ENCODE data around the gene STAT4. TPM values are rescaled to one million over a fixed set of nuclear protein-coding genes. Genes with fewer than 3 reads are reported as not detected.

STAT4 gene
- total RNA-seq, 1 donor from 2014 or later = 2.1 TPM

DNA sequence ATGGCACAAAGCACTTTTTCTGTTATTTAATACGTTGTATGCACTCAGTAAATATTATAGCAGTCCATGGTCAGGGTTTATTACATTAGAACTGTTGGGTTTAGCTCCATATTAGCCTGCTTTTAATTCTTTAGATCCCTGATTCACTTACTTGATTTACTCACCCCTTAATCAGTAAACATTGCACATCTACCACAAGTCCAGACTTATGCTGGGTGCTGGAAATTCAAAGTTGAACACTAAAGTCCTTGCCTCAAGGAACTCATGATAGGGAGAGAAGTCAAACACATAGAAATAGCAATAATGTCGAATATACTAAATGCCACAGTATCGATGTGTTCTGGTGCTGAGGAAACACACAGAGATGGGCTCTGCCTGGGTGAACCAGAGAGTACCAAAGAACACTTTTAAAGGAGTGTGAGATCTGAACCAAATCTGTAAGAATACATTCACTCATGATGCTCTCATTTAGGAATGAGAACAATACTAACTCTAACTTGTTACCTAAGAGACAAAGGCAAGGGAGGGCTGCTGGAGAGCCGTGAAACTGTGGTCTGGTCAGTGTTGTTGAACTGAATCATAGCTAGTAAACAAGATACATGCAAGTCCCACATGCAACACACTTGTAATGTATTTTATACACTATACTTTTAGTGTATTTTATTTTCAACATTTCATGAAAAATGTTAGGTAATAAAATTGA is 4.9 kb downstream of the STAT4 start:
- no peak for DNase-seq (ENCODE audit: extremely low spot score, unreplicated experiment)
- Mint-ChIP-seq H3K27me3 (peaks cover 29% of the 10 kb centered on the region), H3K36me3 (peaks cover 3% of the 10 kb centered on the region), H3K4me1 (ENCODE audit: unreplicated experiment) (peaks cover 3% of the 10 kb centered on the region), H3K9me3 (no peaks in the 10 kb centered on the region), H3K27ac (no peak overlapping the region), H3K4me3 (no peak overlapping the region)
- TF ChIP-seq, protein P1, sequence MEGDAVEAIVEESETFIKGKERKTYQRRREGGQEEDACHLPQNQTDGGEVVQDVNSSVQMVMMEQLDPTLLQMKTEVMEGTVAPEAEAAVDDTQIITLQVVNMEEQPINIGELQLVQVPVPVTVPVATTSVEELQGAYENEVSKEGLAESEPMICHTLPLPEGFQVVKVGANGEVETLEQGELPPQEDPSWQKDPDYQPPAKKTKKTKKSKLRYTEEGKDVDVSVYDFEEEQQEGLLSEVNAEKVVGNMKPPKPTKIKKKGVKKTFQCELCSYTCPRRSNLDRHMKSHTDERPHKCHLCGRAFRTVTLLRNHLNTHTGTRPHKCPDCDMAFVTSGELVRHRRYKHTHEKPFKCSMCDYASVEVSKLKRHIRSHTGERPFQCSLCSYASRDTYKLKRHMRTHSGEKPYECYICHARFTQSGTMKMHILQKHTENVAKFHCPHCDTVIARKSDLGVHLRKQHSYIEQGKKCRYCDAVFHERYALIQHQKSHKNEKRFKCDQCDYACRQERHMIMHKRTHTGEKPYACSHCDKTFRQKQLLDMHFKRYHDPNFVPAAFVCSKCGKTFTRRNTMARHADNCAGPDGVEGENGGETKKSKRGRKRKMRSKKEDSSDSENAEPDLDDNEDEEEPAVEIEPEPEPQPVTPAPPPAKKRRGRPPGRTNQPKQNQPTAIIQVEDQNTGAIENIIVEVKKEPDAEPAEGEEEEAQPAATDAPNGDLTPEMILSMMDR (conservative IDR thresholded peaks at IDR 0.05) = no peak

DNA sequence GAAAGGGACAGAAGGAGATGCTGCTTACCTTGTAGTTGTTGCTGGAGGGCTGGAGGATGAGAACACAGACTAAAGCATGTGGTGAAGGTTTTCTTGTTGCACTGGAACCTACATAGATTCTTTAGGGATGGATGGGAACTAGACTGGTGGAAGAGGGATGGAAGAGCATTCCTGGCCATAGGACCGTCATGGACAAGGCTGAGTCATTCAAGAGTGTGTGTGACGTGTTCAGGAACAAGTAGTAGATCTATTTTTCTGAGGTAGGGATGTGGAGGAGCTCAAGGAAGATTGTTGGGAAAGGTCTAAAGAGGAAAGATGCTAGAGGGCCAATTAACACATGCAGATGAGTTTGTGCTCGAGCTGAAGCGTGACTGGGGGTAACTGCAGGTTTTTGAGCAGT is 6.6 kb downstream of the STAT4 start:
- peaks cover 3% of the 10 kb centered on the region for H3K36me3 Mint-ChIP-seq
- H3K27me3 Mint-ChIP-seq = peaks cover 19% of the 10 kb centered on the region
- TF ChIP-seq, protein P1 (conservative IDR thresholded peaks at IDR 0.05) = no peak
- no peak overlapping the region for H3K27ac Mint-ChIP-seq
- no peak overlapping the region for H3K4me3 Mint-ChIP-seq
- no peak for DNase-seq (ENCODE audit: extremely low spot score, unreplicated experiment)
- H3K4me1 Mint-ChIP-seq (ENCODE audit: unreplicated experiment) = no peaks in the 10 kb centered on the region
- H3K9me3 Mint-ChIP-seq = no peaks in the 10 kb centered on the region

DNA sequence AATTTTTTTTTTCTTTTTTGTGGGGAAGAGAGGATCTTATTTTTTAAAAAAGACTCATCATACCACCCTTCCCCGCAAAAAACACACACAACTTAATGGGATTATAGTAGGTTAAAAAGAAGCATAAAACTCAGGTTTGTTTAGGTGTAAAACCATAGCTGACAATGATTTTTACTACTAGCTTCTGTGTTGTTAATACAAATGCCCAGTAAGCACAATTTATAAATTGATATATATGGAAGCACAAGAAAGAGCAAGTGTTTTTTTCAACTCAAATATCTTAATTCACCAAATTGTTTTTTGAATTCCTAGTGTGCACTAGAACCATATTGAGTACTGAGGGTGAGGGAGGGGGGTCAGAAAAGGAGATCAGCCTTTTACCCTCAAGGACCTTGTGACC is 7.0 kb downstream of the STAT4 start:
- no peak overlapping the region for H3K4me3 Mint-ChIP-seq
- H3K36me3 Mint-ChIP-seq = peaks cover 3% of the 10 kb centered on the region
- no peaks in the 10 kb centered on the region for H3K4me1 Mint-ChIP-seq (ENCODE audit: unreplicated experiment)
- H3K27me3 Mint-ChIP-seq = peaks cover 15% of the 10 kb centered on the region
- no peak for DNase-seq (ENCODE audit: extremely low spot score, unreplicated experiment)
- TF ChIP-seq, protein P1 (conservative IDR thresholded peaks at IDR 0.05) = no peak
- H3K9me3 Mint-ChIP-seq = no peaks in the 10 kb centered on the region
- no peak overlapping the region for H3K27ac Mint-ChIP-seq

DNA sequence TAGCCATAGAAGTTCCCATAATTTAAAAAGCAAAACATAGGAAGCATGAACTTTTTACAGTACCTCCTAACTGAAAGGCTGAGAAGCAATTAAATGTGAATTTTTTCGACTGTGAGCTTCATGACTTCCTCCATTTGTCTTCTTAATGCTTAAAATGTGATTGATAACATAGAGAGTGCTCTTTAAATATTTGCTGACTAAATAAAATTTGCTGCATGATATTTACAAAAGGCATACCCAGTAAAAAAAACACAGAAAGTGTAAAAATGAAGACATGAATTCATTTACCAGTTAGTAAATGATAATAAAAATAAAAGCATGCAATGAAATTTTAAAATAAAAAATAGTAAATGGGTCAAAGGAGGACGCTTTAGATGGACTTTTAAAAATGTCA is 21.9 kb downstream of the STAT4 start:
- no peaks in the 10 kb centered on the region for H3K4me1 Mint-ChIP-seq (ENCODE audit: unreplicated experiment)
- H3K27me3 Mint-ChIP-seq = peaks cover 5% of the 10 kb centered on the region
- H3K36me3 Mint-ChIP-seq = no peaks in the 10 kb centered on the region
- H3K9me3 Mint-ChIP-seq = no peaks in the 10 kb centered on the region
- no peak for DNase-seq (ENCODE audit: extremely low spot score, unreplicated experiment)
- H3K27ac Mint-ChIP-seq = no peak overlapping the region
- TF ChIP-seq, protein P1 (conservative IDR thresholded peaks at IDR 0.05) = no peak
- H3K4me3 Mint-ChIP-seq = no peak overlapping the region

DNA sequence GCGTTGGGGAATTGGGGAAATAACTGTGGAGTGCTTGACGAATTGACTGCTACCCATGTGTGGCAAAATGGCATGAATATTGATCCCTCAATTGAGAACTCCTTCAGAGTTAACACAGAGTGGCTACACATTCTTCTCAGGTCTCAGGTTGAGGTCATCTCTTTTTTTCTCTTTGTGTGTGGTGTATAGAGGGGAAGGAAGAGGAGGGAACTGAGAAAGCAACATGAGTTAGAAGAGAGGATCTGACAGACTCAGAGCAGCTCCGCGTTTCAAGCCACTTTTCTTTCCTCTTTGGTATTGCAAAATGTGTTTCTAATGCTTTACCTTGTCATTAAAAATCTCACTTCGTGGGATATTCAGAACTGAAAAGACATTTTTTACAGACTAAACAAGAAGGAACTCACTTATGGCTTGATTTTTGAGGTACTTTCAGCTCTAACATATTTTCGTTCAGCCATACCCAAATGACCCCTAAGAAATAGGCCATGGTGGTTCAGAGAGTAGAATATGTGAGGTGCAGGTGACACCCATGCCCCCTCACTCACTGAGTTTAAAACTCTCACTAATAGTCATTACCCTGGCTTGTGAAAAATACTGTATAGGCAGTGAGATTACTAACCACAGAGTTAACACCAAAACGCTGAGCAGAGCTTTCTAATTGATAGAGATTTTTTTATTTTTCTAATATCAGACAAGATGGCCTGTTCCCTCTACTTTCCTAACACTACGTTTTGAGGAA is 22.5 kb downstream of the STAT4 start:
- Mint-ChIP-seq H3K9me3 (no peaks in the 10 kb centered on the region), H3K36me3 (no peaks in the 10 kb centered on the region), H3K27me3 (peaks cover 7% of the 10 kb centered on the region), H3K4me3 (no peak overlapping the region), H3K4me1 (ENCODE audit: unreplicated experiment) (no peaks in the 10 kb centered on the region), H3K27ac (no peak overlapping the region)
- TF ChIP-seq, protein P1 (conservative IDR thresholded peaks at IDR 0.05) = no peak
- no peak for DNase-seq (ENCODE audit: extremely low spot score, unreplicated experiment)

All from type B pancreatic cell (in vitro differentiated cells).